ENCODE results near the gene LCA5L.

DNA sequence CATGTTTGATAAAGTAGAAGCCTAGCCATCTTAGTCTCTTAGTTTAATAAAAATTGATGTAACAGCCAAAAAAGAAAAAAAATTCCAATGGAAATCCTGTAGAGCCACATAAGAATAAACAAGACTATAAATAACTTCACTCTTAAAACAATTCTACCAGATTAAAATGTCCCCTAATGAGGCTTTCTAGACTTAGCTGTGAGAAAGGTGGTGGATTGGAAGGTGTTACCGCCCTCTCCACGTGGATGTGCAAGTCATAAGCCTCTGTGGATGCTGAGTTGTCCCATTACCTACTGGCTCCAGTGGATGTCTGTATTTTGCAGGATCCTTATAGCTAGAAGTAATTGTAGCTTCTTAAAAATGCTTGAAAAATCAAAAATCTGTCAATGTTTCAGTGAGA is 14.6 kb downstream of the LCA5L start:
- no peak for TF ChIP-seq POLR2A (IDR thresholded peaks at IDR 0.05)
- no peak for TF ChIP-seq POLR2AphosphoS5 (IDR thresholded peaks at IDR 0.05)
- TF ChIP-seq, protein P1, sequence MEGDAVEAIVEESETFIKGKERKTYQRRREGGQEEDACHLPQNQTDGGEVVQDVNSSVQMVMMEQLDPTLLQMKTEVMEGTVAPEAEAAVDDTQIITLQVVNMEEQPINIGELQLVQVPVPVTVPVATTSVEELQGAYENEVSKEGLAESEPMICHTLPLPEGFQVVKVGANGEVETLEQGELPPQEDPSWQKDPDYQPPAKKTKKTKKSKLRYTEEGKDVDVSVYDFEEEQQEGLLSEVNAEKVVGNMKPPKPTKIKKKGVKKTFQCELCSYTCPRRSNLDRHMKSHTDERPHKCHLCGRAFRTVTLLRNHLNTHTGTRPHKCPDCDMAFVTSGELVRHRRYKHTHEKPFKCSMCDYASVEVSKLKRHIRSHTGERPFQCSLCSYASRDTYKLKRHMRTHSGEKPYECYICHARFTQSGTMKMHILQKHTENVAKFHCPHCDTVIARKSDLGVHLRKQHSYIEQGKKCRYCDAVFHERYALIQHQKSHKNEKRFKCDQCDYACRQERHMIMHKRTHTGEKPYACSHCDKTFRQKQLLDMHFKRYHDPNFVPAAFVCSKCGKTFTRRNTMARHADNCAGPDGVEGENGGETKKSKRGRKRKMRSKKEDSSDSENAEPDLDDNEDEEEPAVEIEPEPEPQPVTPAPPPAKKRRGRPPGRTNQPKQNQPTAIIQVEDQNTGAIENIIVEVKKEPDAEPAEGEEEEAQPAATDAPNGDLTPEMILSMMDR (IDR thresholded peaks at IDR 0.05) = no peak
